GM12878 (cell line): ENCODE results near the gene GCC2.

Source experiments
- EP300 ChIP-seq, 2 experiments: fragments of 150-350 bp in 1 of 2; IDR thresholded peaks; 2 replicates each; pipeline ENCODE4 v1.6.1; 2011 to 2012; ENCODE audit warnings: low read depth in 2 of 2, low read length in 2 of 2, borderline replicate concordance in 1 of 2, improper control_type of control experiment in 1 of 2, inconsistent platforms in 1 of 2; ENCODE audit not compliant: control insufficient read depth in 1 of 2
- TAF1 ChIP-seq: IDR thresholded peaks from 2 replicates; pipeline ENCODE4 v1.6.1; 2011; ENCODE audit warnings: mild to moderate bottlenecking, low read depth, low read length, borderline replicate concordance
- TCF7 ChIP-seq: IDR thresholded peaks from 2 replicates; pipeline ENCODE4 v1.6.1; 2014; ENCODE audit warnings: antibody characterized with exemption, borderline replicate concordance
- ZNF274 ChIP-seq: IDR thresholded peaks from one replicate; pipeline ENCODE4 v1.8.0; 2011; ENCODE audit not compliant: insufficient read length, insufficient read depth
- TF ChIP-seq, protein P1 (sequence below), 3 experiments: IDR thresholded peaks in 2 of 3; conservative IDR thresholded peaks in 1 of 3; 2 replicates each; pipeline ENCODE4 v1.5.1; 2011; ENCODE audit warnings: low read depth in 3 of 3, low read length in 3 of 3, mild to moderate bottlenecking in 3 of 3, control low read depth in 2 of 3, moderate library complexity in 2 of 3, inconsistent platforms in 1 of 3, mixed read lengths in 1 of 3; ENCODE audit not compliant: control insufficient read depth in 2 of 3, insufficient read depth in 1 of 3; ENCODE audit errors: extremely low read depth in 1 of 3

DNA sequence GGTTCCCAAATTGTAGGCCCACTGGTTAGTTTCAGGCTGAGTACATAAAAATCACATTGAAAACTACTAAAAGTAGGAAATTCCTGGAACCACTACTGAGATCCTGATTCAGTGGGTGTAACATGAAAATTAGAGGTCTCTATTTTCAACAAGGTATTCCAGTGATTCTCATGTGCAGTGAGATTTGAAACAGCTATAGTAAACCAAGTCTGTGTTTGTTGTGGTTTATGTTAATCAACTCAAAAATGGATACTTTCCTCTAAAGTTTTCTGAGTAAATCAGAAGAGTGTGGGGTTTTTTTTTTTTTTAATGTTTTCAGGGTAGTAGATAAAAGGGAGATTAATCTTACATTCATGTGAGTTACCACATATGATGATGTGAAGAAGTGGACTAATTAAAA is 42.8 kb downstream of the GCC2 start:
- TF ChIP-seq, protein P1, sequence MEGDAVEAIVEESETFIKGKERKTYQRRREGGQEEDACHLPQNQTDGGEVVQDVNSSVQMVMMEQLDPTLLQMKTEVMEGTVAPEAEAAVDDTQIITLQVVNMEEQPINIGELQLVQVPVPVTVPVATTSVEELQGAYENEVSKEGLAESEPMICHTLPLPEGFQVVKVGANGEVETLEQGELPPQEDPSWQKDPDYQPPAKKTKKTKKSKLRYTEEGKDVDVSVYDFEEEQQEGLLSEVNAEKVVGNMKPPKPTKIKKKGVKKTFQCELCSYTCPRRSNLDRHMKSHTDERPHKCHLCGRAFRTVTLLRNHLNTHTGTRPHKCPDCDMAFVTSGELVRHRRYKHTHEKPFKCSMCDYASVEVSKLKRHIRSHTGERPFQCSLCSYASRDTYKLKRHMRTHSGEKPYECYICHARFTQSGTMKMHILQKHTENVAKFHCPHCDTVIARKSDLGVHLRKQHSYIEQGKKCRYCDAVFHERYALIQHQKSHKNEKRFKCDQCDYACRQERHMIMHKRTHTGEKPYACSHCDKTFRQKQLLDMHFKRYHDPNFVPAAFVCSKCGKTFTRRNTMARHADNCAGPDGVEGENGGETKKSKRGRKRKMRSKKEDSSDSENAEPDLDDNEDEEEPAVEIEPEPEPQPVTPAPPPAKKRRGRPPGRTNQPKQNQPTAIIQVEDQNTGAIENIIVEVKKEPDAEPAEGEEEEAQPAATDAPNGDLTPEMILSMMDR (IDR thresholded peaks at IDR 0.05 in 2 of 3, conservative IDR thresholded peaks at IDR 0.05 in 1 of 3; ENCODE audit: control insufficient read depth in 2 of 3, extremely low read depth in 1 of 3, insufficient read depth in 1 of 3, low read depth in 3 of 3, low read length in 3 of 3), result no peak
- no peak for TF ChIP-seq TCF7
- no peak for TF ChIP-seq TAF1
- TF ChIP-seq EP300 (IDR thresholded peaks at IDR 0.05; ENCODE audit: borderline replicate concordance in 1 of 2, control insufficient read depth in 1 of 2, low read depth in 2 of 2, low read length in 2 of 2), result no peak
- no peak for TF ChIP-seq ZNF274
